Mesenchymal stem cell (in vitro differentiated cells and primary cell): ENCODE data around the gene MRGPRF.

Source experiments
- DNase-seq: peaks from one replicate; pipeline ENCODE4 v3.0.0-alpha.2; 2013
- H2AFZ ChIP-seq: one replicate; pipeline ENCODE4 v1.6.1; 2013; ENCODE audit warnings: low read depth, mild to moderate bottlenecking, control low read depth, inconsistent platforms, low read length, moderate library complexity
- H2AK5ac ChIP-seq: 2 replicates; pipeline ENCODE4 v1.6.1; 2013; ENCODE audit warnings: low read length, moderate library complexity, mild to moderate bottlenecking, inconsistent platforms; ENCODE audit not compliant: severe bottlenecking
- H2BK120ac ChIP-seq: one replicate; pipeline ENCODE4 v1.6.1; 2013; ENCODE audit warnings: low read depth, mild to moderate bottlenecking, inconsistent platforms, low read length, moderate library complexity
- H2BK12ac ChIP-seq, 2 experiments: one replicate each; pipeline ENCODE4 v1.6.1; 2013; ENCODE audit warnings: inconsistent platforms in 2 of 2, low read length in 2 of 2, mild to moderate bottlenecking in 2 of 2, moderate library complexity in 2 of 2, control low read depth in 1 of 2
- H2BK15ac ChIP-seq: one replicate; pipeline ENCODE4 v1.6.1; 2013; ENCODE audit warnings: mild to moderate bottlenecking, low read depth, inconsistent platforms; ENCODE audit not compliant: poor library complexity, severe bottlenecking
- H2BK5ac ChIP-seq: 2 replicates; pipeline ENCODE4 v1.6.1; 2013; ENCODE audit warnings: low read depth, mild to moderate bottlenecking, low read length, control low read depth, inconsistent platforms; ENCODE audit not compliant: poor library complexity, severe bottlenecking
- H3K14ac ChIP-seq, 2 experiments: one replicate each; pipeline ENCODE4 v1.6.1; 2013; ENCODE audit warnings: inconsistent platforms in 2 of 2, low read length in 2 of 2, control low read depth in 1 of 2, mild to moderate bottlenecking in 1 of 2, moderate library complexity in 1 of 2
- H3K18ac ChIP-seq, 2 experiments: one replicate each; pipeline ENCODE4 v1.6.1; 2013; ENCODE audit warnings: inconsistent platforms in 2 of 2, low read length in 2 of 2, control low read depth in 1 of 2, low read depth in 1 of 2, mild to moderate bottlenecking in 1 of 2
- H3K23ac ChIP-seq, 2 experiments: one replicate each; pipeline ENCODE4 v1.6.1; 2013; ENCODE audit warnings: inconsistent platforms in 2 of 2, low read length in 2 of 2, mild to moderate bottlenecking in 2 of 2, moderate library complexity in 2 of 2, control low read depth in 1 of 2
- H3K27ac ChIP-seq: 2 replicates; pipeline ENCODE4 v1.5.1; 2013; ENCODE audit warnings: mild to moderate bottlenecking, moderate library complexity, low read length, control low read depth, inconsistent platforms; ENCODE audit not compliant: poor library complexity, severe bottlenecking
- H3K27me3 ChIP-seq, 2 experiments: 2 replicates each; pipeline versions ENCODE4 v1.6.1 to v1.7.0; 2013; ENCODE audit warnings: low read length in 2 of 2, mild to moderate bottlenecking in 2 of 2, moderate library complexity in 2 of 2, control low read depth in 1 of 2, inconsistent platforms in 1 of 2; ENCODE audit not compliant: control insufficient read depth in 1 of 2, insufficient read depth in 1 of 2
- H3K36me3 ChIP-seq, 2 experiments: 2 replicates each; pipeline versions ENCODE4 v1.6.1 to v1.7.0; 2013; ENCODE audit warnings: low read length in 2 of 2, control low read depth in 1 of 2, inconsistent platforms in 1 of 2, low read depth in 1 of 2, mild to moderate bottlenecking in 1 of 2; ENCODE audit not compliant: insufficient read depth in 2 of 2, control insufficient read depth in 1 of 2
- H3K4ac ChIP-seq, 2 experiments: one replicate each; pipeline ENCODE4 v1.6.1; 2013; ENCODE audit warnings: inconsistent platforms in 2 of 2, low read length in 2 of 2, mild to moderate bottlenecking in 2 of 2, moderate library complexity in 2 of 2, control low read depth in 1 of 2, low read depth in 1 of 2
- H3K4me1 ChIP-seq: 2 replicates; pipeline ENCODE4 v1.6.1; 2013; ENCODE audit warnings: low read depth, low read length, control low read depth; ENCODE audit not compliant: control insufficient read depth, insufficient read depth
- H3K4me2 ChIP-seq: 2 replicates; pipeline ENCODE4 v1.6.1; 2013; ENCODE audit warnings: low read length, mild to moderate bottlenecking, inconsistent platforms; ENCODE audit not compliant: poor library complexity, severe bottlenecking
- H3K4me3 ChIP-seq, 2 experiments: 2 replicates each; pipeline versions ENCODE4 v1.5.1 to v1.7.0; 2013; ENCODE audit warnings: low read length in 2 of 2, mild to moderate bottlenecking in 2 of 2, control low read depth in 1 of 2, low read depth in 1 of 2; ENCODE audit not compliant: insufficient read depth in 1 of 2
- H3K79me1 ChIP-seq: replicated peaks from 2 replicates; pipeline ENCODE4 v1.6.1; 2013; ENCODE audit warnings: mild to moderate bottlenecking, control low read depth, low read length, inconsistent platforms; ENCODE audit not compliant: poor library complexity, severe bottlenecking
- H3K9ac ChIP-seq: 2 replicates; pipeline ENCODE4 v1.7.0; 2013; ENCODE audit warnings: mild to moderate bottlenecking, low read length, moderate library complexity
- H3K9me3 ChIP-seq: 2 replicates; pipeline ENCODE4 v1.7.0; 2013; ENCODE audit warnings: mild to moderate bottlenecking, low read length; ENCODE audit not compliant: control insufficient read depth
- H4K8ac ChIP-seq: one replicate; pipeline ENCODE4 v1.6.1; 2013; ENCODE audit warnings: inconsistent platforms, mild to moderate bottlenecking, low read length, moderate library complexity
- H4K91ac ChIP-seq: one replicate; pipeline ENCODE4 v1.6.1; 2013; ENCODE audit warnings: mild to moderate bottlenecking, low read length, inconsistent platforms
- WGBS: methylation state at CpG from one replicate; pipeline ENCODE4 v1.1.7; 2013; ENCODE audit warnings: mixed read lengths; 5-methylcytosine and 5-hydroxymethylcytosine counted together

The MRGPRF gene

GRCh38 chr11:68955607-68955958 is 57.5 kb downstream of the MRGPRF start:
- WGBS: 75% methylated on average over 3 of the region's 5 CpGs

GRCh38 chr11:68954836-68955606 is 58.0 kb downstream of the MRGPRF start:
- H2BK12ac ChIP-seq: no peak overlapping the region
- H3K9ac ChIP-seq: peak overlapping the region; percentile 5
- no peak overlapping the region for H2BK15ac ChIP-seq
- H3K79me1 ChIP-seq: no peaks in the 10 kb centered on the region
- WGBS: 74% methylated on average over 29 of the region's 30 CpGs
- no peak overlapping the region for H2AFZ ChIP-seq
- no peak overlapping the region for H3K14ac ChIP-seq
- peaks cover 6% of the 10 kb centered on the region for H3K4me1 ChIP-seq
- H2BK120ac ChIP-seq: no peak overlapping the region
- H4K91ac ChIP-seq: no peak overlapping the region
- no peak overlapping the region for H3K4me2 ChIP-seq
- H3K23ac ChIP-seq: no peak overlapping the region
- H2BK5ac ChIP-seq: no peak overlapping the region
- H3K9me3 ChIP-seq: no peaks in the 10 kb centered on the region
- no peak overlapping the region for H3K4me3 ChIP-seq
- no peak overlapping the region for H3K4ac ChIP-seq
- no peak overlapping the region for H3K18ac ChIP-seq
- H3K27ac ChIP-seq: no peak overlapping the region
- no peak for DNase-seq
- H2AK5ac ChIP-seq: no peak overlapping the region
- no peaks in the 10 kb centered on the region for H3K36me3 ChIP-seq
- peaks cover 11 to 13% of the 10 kb centered on the region in 2 experiments for H3K27me3 ChIP-seq
- peak overlapping the region; percentile 32 for H4K8ac ChIP-seq

More at GRCh38 chr11:68955607-68955958, 57.5 kb downstream of the MRGPRF start:
- Histone ChIP-seq H2BK15ac (no peak overlapping the region), H3K4me1 (peaks cover 6% of the 10 kb centered on the region), H3K4me3 (no peak overlapping the region), H3K23ac (no peak overlapping the region), H2BK12ac (no peak overlapping the region), H3K9ac (no peak overlapping the region), H2AFZ (no peak overlapping the region), H2AK5ac (no peak overlapping the region), H4K91ac (no peak overlapping the region), H3K14ac (no peak overlapping the region), H3K9me3 (no peaks in the 10 kb centered on the region), H3K27ac (no peak overlapping the region), H3K36me3 (no peaks in the 10 kb centered on the region), H2BK120ac (no peak overlapping the region), H4K8ac (peak overlapping the region; percentile 32), H3K4me2 (no peak overlapping the region), H3K27me3 (peaks cover 10 to 13% of the 10 kb centered on the region in 2 experiments), H3K4ac (no peak overlapping the region), H3K18ac (no peak overlapping the region), H3K79me1 (no peaks in the 10 kb centered on the region), H2BK5ac (no peak overlapping the region)
- DNase-seq: no peak
